ENCODE results near the gene CRACR2B. TPM values are rescaled to one million over a fixed set of nuclear protein-coding genes. Genes with fewer than 3 reads are reported as not detected.
A peak's percentile ranks its signal among the peaks of the same experiment; 100 is the strongest.

Gene CRACR2B
- total and polyA plus RNA-seq, 2 of the 13 experiments (the other 11 are each of a cell fraction or from before 2014, with no cell fraction given), result 14.9 to 21.0 TPM

DNA sequence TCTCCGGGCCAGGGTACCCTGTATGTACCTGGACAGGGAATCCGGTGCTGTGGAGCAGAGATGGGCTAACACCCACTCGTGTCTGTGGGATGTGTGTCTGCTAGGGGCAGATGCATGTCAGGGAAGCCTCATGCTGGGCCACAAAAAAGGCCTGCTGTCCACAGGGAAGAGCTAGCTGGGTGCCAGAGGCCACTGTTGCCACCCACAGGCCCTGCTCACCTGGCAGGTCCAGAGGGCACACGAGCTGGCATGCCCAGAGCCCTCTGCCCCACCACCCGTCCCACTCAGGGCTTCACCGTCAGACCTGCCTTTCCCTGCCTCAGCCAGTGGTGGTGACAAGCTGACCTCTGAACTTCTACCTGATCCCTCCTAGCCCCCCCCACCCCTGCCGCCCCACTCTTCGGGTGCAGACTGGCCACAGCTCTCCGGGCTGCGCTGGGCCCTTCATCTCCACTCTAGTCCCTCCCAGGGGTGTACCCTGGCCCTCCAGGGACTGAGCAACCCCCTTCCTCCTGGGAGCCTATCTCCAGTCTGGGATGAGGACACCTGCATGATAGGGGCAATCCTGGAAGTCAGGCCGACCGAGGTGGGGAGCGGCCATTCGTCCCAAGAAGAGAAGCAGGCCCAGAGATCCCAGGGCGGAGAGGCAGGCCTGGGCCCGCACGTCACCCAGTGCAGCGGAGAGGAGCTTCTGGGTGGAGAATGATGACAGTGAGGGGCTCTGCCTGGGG, 31.0 kb upstream of the CRACR2B start (continued):
- TF ChIP-seq ZNF879 (CRISPR knock-in tag; IDR thresholded peaks at IDR 0.05) (no peak), SNAI1 (CRISPR knock-in tag; IDR thresholded peaks at IDR 0.05; ENCODE audit: borderline replicate concordance) (0 out of 2 replicates have a peak, but pooled peaks have one; percentile 67)
- TF ChIP-seq, protein P1, sequence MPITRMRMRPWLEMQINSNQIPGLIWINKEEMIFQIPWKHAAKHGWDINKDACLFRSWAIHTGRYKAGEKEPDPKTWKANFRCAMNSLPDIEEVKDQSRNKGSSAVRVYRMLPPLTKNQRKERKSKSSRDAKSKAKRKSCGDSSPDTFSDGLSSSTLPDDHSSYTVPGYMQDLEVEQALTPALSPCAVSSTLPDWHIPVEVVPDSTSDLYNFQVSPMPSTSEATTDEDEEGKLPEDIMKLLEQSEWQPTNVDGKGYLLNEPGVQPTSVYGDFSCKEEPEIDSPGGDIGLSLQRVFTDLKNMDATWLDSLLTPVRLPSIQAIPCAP (CRISPR knock-in tag; IDR thresholded peaks at IDR 0.05; ENCODE audit: low read depth), result 0 out of 2 replicates have a peak, but pooled peaks have one; percentile 10

DNA sequence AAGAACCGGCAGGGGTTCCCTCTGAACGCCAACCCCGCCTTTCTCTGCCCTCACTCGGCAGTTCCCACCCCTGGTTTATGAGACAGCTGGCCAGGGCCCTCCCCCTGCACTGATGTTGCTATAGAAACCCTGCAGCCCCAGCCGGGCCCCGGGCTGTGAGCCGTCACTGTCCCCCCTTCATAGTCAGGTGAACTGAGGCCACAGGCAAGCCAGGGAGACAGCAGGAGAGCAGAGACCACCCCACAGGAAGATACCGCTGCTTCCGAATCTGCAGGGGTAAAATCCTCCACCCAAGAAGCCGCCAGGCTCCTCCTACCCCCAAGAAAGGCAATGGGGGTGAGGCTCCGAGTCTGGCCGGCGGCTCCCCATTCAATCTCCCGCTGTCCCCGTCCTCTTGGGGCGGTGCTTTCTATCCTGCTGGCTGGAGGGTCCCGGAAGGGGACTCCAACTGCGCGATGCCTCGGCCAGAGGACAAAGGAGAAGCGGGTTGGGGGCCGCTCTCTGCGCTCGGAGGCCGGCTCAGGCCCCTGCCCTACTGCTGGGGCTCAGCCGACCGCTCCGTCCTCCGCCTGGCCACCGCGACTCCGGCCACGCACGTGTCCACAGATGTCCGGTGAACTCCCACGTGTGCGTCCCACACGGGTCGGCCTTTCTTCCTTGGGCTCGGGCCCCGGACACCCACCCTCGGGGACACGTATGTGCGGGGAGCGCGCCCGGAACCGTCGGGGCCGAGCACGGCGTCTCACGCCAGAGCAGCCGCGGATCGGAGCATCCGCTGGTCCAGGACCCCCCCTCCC, 30.2 kb upstream of the CRACR2B start:
- ATAC-seq (peak; percentile 61), FAIRE-seq (peak; percentile 51), DNase-seq (ENCODE audit: low spot score) (peak; percentile 78)
- Histone ChIP-seq H3K4me2 (ENCODE audit: low read depth, low read length) (peak overlapping the region; percentile 100), H3K27ac (ENCODE audit: extremely low read length, insufficient read depth, low read length) (peak overlapping the region; percentile 80), H3K36me3 (replicated peaks in 1 of 2; ENCODE audit: control insufficient read depth in 1 of 2, insufficient read depth in 2 of 2, low read length in 2 of 2) (peaks cover 6% of the 10 kb centered on the region in 2 experiments; a peak in 3 of 5 replicates), H3K4me3 (replicated peaks in 1 of 3; ENCODE audit: insufficient read depth in 1 of 3, low read depth in 2 of 3, low read length in 3 of 3) (peak overlapping the region; percentile 70 to 97 (median 94)), H3K79me2 (ENCODE audit: insufficient read depth, low read length) (peaks cover 4% of the 10 kb centered on the region), H3K9ac (ENCODE audit: insufficient read depth, low read depth, low read length) (peak overlapping the region; percentile 82), H4K20me1 (ENCODE audit: insufficient read depth, low read length) (no peaks in the 10 kb centered on the region), H3K9me3 (ENCODE audit: low read length) (no peaks in the 10 kb centered on the region), H3K4me1 (ENCODE audit: insufficient read depth, low read length) (no peaks in the 10 kb centered on the region), H3K27me3 (ENCODE audit: control insufficient read depth in 1 of 2, insufficient read depth in 2 of 2, low read length in 2 of 2) (no peaks in the 10 kb centered on the region; a peak in 1 of 5 replicates), H2AFZ (ENCODE audit: low read length) (no peak overlapping the region)
- BruUV-seq (replicated peaks), result TSS peak; percentile 42
- POLR2A ChIA-PET, result interaction anchor here (0.7 to 5.3 kb wide), 6 partner anchors 8 to 43 kb away, joined by 3 to 44 read pairs (median 26); partner anchors contain the start of genes GATD1, PIDD1, PNPLA2 and RPLP2
- in situ Hi-C loops (cut with HindIII; ENCODE audit: extremely low pct_ligation_motif_present, low pct_unique_long_range_greater_than_20kb), result no loop called here
- CTCF ChIA-PET (ENCODE audit: low intra/inter-chr PET ratio, low total read pairs), result interaction anchor here (1.2 kb wide), 1 partner anchor 70 kb away, joined by 4 read pairs; no protein-coding TSS in a partner anchor
- 1% methylated on average over 26 of the region's 57 CpGs for WGBS (ENCODE audit: low lambda C conversion rate)
- intact Hi-C loops (cut with micrococcal nuclease; ENCODE audit: unreplicated experiment), result no loop called here
- 0 out of 2 replicates have a peak, but pooled peaks have one; percentile 13 for TF ChIP-seq KDM5B (CRISPR knock-in tag; IDR thresholded peaks at IDR 0.05; ENCODE audit: borderline replicate concordance)
- no peak for TF ChIP-seq THYN1 (CRISPR knock-in tag; IDR thresholded peaks at IDR 0.05; ENCODE audit: borderline replicate concordance, low read depth)
- TF ChIP-seq GTF2F1 (IDR thresholded peaks at IDR 0.05; ENCODE audit: low read length), result no peak
- TF ChIP-seq XBP1 (CRISPR knock-in tag; IDR thresholded peaks at IDR 0.05), result no peak
- TF ChIP-seq, protein P2, sequence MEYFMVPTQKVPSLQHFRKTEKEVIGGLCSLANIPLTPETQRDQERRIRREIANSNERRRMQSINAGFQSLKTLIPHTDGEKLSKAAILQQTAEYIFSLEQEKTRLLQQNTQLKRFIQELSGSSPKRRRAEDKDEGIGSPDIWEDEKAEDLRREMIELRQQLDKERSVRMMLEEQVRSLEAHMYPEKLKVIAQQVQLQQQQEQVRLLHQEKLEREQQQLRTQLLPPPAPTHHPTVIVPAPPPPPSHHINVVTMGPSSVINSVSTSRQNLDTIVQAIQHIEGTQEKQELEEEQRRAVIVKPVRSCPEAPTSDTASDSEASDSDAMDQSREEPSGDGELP (IDR thresholded peaks at IDR 0.05; ENCODE audit: borderline replicate concordance, low read depth), result peak; percentile 95
- TF ChIP-seq, protein P3, sequence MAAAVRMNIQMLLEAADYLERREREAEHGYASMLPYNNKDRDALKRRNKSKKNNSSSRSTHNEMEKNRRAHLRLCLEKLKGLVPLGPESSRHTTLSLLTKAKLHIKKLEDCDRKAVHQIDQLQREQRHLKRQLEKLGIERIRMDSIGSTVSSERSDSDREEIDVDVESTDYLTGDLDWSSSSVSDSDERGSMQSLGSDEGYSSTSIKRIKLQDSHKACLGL (CRISPR knock-in tag; IDR thresholded peaks at IDR 0.05), result peak; percentile 73; the same call in 1 of the 2 replicates
- no peak for TF ChIP-seq ZNF207 (IDR thresholded peaks at IDR 0.05; ENCODE audit: borderline replicate concordance)
- TF ChIP-seq, protein P4, sequence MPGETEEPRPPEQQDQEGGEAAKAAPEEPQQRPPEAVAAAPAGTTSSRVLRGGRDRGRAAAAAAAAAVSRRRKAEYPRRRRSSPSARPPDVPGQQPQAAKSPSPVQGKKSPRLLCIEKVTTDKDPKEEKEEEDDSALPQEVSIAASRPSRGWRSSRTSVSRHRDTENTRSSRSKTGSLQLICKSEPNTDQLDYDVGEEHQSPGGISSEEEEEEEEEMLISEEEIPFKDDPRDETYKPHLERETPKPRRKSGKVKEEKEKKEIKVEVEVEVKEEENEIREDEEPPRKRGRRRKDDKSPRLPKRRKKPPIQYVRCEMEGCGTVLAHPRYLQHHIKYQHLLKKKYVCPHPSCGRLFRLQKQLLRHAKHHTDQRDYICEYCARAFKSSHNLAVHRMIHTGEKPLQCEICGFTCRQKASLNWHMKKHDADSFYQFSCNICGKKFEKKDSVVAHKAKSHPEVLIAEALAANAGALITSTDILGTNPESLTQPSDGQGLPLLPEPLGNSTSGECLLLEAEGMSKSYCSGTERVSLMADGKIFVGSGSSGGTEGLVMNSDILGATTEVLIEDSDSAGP (CRISPR knock-in tag; IDR thresholded peaks at IDR 0.05; ENCODE audit: borderline replicate concordance), result no peak
- TF ChIP-seq YEATS4 (CRISPR knock-in tag; IDR thresholded peaks at IDR 0.05; ENCODE audit: borderline replicate concordance), result no peak
- no peak for TF ChIP-seq HOXA5 (CRISPR knock-in tag; IDR thresholded peaks at IDR 0.05)
- peak; percentile 58; the same call in 1 of the 2 replicates for TF ChIP-seq ATF7-NPFF (CRISPR knock-in tag; IDR thresholded peaks at IDR 0.05; ENCODE audit: low read depth)
- no peak for TF ChIP-seq MEIS1 (CRISPR knock-in tag; IDR thresholded peaks at IDR 0.05; ENCODE audit: borderline replicate concordance)

All from HepG2 (cell line).